GM18873 (cell line): Measurements from ENCODE around the gene GLRA3.
"Not testable (repeated sequence)": the region's sequence is repeated elsewhere in the genome, so short reads cannot be mapped to it uniquely, and the experiment has no call there.

Source experiments
- ATAC-seq: cut with Tn5 transposase; IDR thresholded peaks from one replicate; pipeline ENCODE4 v1.9.1; 2021; ENCODE audit warnings: mild to moderate bottlenecking, moderate library complexity, moderate number of reproducible peaks; ENCODE audit not compliant: unreplicated experiment, low FRiP score

The GLRA3 gene

DNA sequence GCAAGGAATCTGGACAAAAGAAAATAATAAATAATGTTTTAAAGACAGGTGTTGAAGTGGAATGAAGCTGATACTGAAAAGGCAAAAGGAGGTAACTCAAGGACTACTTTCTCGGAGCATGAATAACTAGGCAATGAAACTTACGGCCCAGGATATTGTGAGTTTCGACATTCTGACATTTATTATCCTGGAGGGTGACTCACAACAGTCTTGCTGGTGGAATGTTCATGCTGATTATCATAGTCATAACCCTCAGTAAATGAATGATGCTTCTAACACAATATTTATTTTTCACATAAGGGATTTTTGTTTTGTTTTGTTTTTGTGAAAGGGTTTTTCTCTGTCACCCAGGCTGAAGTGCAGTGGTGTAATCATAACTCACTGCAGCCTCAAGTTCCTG lies 159.8 kb downstream of the GLRA3 start:
- ATAC-seq: no peak

DNA sequence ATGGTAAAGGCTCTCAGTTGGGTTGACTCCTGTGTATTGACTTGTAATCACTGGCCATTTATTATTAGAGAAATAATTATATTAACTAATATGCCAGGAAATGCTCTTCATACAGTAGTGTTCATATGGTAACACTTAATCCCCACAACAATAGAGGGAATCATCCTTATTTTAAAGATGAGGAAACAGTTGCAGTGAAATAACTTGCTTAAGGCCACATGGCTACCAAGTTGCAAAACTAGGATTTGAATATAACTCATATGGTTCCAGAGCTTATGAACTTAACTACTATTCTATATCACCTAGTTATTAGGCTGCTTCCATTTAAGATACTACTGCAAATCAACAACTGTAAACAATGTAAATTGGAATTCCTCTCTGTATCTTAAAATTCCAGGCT lies 163.2 kb downstream of the GLRA3 start:
- no peak for ATAC-seq

DNA sequence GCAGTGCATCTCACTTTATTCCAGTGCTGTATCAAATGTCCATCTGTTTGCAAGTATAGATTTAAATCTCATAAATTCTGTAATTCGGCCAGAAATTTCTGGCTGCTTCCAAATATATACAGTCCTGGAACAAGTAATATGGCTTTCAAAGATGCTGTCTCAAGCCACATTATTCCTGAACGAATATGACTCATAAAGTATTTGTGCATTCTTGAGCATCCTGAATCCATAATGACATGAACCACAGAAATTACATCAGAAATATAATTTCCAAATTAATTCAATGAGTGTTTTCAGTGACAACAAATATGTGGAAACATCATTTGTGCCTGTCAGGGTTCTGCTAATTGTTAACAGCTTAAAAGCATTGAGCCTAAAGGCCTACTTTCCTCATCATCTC lies 165.8 kb downstream of the GLRA3 start:
- no peak for ATAC-seq

DNA sequence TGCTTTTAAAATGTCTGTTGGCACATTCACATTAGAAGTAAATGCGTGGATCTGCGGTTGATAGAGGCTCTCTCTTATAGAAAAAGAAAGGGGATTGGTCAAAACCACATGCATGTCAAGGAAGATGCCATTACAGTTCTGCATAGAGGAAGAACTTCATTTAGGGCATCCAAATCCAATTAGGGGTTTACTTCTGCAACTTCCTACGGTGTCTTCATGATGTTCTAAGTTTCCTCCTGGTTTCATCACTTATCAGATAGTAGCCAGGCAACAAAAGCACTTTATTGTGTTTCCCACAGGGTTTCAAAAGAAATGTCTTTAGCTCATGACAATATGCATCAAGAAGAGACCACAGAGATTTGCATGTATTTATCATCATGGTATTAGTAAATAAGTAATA lies 170.8 kb downstream of the GLRA3 start:
- no peak for ATAC-seq

DNA sequence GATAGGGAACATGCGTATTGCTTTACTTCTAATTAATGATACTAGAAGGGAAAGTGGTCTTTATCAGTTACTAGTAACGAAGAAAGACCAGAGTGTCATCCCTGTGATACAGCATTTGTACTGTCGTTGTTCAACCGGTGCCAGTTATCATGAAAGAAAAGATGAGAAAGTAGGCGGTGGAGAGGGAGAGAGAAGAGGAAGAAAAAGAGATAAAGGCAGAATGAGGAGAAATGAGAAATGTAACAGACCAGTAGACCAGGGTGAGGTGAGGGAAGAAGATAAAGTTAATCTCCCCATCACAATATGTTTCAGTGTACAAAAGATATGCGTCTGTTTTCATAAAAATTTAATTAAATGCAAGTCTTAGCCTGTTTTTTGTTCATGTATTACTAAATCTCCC lies 171.6 kb downstream of the GLRA3 start:
- ATAC-seq: no peak

DNA sequence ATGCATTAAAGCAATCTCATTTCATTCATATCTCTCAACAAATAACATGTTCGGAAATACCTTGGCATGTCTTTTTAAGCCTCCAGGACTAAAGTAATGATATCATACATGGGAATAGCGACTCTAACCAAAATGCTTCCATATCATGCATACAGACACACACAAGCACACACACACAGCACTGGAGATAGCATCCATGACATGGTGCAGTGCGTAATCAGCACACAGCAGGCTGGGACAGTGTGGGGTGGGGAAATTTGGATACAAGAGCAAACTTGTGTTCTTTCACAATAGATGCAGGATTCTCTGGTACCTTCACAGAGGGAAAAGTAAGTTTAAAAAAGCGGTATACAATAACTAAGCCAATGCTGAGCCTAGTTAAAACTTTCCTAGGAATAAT lies 174.4 kb downstream of the GLRA3 start:
- ATAC-seq: no peak

DNA sequence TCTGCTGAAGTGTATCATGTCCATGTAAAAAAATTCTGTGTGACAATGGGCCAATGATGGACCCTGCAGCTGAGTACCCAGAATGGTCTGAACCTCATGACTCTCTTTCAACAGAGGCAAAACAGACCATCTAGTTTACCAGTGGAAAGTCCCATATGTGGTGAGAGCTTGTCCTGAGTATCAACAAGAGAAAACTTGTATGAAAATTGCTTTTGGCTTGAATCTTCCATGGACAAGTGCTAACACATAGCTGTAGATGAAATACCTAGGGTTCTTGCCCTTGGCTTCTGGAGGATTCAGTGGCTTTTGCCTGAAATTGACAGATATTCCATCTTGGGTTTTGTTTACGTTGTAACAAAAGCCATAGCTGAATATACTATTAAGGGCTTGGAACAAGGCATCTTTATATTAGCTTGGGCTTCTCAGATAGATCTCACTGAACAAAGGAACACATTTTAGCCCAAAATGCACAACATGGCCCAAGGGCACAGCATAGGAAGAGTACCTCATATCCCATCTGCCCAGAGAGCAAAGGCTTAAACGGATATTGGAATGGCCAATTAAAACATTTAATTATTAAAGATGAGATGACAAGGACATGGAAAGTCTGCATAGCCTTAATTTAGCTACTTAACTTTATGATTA lies 178.2 kb downstream of the GLRA3 start:
- ATAC-seq: no peak

DNA sequence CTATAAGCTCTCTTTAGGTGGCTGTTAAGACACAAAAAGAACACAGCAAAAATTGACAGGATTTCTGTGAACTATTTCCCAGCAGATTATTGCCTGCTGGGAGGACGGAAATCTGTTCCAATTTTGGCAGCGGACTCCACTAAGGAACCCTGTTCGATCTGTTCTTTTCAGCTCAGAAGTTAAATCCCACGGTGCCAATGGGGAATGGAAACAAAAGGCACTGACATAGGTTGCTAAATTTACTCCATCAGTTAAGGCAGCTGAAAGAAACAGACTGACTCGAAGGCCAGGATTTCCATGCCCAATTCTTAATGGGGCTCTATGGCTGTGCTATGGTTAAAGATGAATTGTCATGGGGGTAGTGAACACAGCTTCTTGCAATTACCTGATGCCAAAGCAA lies 180.2 kb downstream of the GLRA3 start:
- no peak for ATAC-seq

DNA sequence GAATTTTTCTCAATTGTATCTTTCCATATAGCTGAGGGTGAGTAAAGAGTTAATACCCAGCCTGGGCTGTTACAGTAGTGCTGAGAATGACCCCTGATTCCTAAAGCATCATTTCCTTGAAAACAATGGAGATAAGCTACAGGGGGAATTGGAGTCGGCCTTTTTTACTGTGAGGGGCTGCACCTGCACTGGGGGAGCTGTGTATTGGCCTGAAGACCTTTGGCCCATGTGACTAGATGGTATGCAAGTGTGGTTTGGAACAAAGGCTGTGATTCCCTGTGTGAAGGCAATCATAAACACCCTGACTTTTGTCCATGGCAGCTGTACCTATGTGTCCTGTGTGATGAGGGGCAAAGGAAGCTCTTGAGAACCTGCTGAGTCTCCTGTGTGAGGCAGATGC lies 182.7 kb downstream of the GLRA3 start:
- no peak for ATAC-seq

DNA sequence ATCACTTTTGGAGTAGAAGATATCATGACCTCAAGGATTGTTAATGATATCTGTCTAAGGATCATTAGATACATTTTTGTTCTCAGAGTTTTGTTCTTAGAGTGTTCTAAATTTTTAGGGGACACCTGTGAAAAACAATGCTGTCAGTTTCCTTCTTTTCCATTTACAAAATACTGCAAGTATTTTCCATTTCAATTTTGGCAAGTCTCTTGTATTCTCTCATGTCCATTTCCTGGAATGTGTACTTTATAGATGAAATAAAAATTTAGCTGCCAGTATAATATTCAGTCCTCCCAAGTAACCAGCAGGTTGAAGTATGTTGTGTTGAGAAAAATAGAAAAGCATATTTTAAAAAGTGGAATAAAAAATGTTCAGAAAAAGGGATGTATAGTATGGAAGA lies 188.9 kb downstream of the GLRA3 start:
- no peak for ATAC-seq

DNA sequence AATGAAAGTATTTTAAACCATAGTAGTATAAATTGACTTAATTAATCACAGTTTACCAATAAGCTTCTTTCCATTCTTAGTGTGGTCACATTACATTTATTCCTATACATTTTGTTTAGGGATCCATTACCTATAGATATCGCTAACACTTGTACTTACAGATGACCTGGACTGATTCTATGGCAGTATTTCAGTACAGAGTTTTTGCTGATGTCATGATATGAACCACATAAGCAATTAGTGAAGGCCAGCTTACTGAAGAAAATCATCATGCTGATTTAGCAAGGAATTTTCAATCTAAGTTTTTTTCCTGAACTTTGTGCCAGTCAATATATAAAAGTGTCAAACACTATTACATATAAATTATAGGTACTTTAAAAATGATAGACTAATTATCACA lies 193.3 kb downstream of the GLRA3 start:
- no peak for ATAC-seq

DNA sequence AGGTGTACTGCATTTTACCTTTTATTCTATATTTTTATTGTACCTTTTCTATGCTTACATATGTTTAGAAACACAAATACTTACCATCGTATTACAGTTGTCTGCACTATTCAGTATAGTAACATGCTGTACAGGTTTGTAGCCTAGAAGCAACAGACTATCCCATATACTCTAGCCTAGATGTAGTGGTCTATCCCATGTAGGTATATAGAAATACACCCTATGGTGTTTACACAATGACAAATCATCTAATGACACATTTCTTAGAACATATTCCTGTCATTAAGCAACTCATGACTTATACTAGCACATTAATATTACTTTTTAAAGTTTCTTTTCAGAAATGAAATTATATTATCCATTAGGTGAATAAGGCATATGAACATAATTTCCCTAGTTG lies 195.6 kb downstream of the GLRA3 start:
- no peak for ATAC-seq

DNA sequence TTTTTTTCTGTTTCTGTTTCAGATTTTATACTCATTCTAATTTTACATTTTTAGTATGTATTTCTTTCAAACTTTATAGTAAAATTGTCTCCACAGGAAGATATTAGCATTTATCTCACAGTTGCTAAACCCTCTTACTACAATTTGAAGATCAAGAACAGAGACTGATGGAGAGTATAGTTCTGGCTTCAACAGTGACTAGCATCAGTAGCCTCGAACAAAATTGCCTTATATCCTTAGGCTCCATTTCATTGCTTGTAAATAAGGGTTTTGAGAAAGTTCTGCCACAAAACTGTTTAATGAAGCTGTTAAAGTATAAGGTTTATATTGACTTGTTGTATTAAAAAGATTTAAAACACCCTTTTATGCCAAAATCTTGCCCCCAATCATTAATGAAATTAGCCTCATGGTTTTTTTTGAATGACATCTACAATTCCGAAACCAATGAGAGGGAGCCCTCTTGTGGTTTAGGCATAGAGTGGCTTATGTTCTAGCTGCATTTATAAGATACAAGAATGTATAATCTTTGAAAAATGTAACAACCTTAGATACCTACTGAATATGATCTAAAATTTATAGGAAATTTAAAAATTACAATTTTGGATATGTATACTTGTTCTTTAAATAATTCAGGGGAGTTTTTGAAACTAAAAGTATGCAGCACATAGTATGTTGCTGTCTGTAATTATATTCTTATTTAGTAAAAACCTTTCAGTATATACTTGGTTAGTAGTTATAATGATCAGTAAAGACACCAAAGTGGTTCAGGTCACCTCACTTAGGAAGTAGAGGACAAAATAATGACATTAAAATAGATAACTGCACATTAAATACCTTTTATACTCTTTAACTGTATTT lies 196.9 kb downstream of the GLRA3 start:
- ATAC-seq: peak; percentile 46

DNA sequence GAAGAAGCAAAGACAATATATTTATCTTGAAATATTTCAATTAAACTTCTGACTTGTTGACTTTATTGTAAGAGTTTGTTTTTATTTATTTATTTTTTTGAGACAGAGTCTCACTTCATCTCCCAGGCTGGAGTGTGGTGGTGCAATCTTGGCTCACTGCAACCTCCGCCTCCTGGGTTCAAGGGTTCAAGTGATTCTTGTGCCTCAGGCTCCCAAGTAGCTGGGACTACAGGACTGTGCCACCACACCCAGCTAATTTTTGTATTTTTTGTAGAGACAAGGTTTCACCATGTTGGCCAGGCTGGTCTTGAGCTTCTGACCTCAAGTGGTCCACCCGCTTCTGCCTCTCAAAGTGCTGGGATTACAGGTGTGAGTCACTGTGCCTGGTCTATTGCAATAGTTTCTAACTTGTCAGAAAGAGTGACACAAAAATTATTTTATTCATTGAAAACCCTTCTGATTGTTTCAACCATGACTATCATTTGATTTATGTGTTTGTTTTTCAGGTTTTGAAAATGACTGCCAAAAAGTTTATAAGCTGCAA lies 199.1 kb downstream of the GLRA3 start:
- ATAC-seq: not testable (repeated sequence)

DNA sequence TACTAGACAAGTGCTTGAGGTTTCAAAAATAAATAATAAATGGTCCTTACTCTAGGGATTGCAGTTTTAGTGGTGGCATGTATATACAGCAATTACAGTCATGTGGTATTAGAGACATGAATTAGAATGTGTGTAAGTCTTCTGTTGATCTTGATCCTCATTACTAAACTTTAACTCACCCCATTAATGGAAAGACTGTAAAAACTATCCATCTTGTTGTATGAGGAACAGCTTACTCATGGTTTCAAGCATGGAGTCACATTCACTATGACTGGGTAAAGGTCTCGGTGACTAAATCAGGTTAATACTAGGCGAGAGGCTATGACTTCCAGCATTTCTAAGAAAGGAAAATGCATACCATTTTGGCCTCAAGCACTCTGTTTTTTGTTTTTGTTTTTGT lies 199.8 kb downstream of the GLRA3 start:
- ATAC-seq: no peak

DNA sequence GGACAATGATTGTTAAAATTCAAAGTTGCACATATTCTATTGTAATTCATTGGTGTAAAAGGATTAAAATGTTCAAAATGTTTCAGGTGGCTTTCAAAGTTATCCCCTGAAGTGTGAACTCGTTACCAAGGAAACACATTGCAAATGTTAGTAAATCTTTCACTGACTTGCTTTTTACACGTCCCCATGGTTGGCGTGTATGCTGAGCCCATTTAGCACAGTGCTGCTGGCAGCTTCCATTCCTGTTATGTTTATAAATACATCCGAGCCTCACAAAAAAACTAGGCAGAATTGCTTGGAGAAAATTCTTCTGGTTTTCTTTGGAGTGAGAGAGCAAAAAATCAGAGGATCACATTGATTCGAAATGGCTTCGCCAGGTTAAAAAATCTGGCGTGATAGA lies 200.9 kb downstream of the GLRA3 start:
- no peak for ATAC-seq

DNA sequence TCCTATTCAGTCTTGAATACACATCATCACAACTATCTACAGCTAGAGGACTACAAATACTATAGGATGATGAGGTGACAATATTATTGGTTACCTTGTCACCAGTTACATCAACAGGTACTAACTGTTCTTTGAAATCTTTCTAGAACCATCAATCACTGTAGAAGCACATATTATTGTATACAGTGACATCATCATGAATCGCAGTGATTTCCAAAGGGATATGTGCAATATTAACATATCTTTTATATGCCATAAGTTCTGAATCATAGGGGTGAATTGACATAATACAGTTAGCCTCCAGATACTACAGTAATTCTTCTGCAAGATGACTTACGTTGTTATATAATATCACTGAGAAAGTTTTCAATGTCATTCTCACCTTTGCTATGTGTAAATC lies 201.6 kb downstream of the GLRA3 start:
- ATAC-seq: no peak

DNA sequence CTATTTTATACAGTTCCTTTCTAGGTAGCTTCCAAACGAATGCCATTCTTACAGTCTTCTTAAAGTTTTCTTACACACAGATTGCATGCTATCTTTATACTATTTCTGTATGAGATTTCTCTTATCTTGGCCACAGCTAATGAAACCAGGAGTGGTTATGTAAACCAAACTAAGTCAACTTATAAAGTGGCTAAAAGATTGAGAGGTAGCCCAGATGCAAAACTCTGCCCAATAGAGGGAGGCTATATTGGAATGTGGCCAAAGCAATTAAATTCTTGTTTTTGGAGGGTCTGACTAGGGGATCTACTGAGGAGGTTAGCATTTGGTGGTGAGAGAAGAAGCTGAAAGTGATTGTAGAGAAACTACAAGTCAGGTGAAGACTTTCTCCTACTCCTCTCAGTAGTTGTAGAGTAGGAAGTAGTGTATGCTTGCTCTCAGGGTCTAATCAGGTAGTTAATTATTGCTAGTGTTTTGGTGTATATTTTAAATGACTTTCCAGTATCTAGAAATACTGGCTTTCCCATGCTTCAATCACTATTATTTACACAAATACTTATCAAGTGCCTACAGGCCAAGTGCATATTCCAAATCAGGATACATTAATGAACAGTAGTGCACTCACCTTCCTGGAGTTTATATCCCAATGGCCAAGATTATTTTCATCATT lies 202.6 kb downstream of the GLRA3 start:
- ATAC-seq: no peak

DNA sequence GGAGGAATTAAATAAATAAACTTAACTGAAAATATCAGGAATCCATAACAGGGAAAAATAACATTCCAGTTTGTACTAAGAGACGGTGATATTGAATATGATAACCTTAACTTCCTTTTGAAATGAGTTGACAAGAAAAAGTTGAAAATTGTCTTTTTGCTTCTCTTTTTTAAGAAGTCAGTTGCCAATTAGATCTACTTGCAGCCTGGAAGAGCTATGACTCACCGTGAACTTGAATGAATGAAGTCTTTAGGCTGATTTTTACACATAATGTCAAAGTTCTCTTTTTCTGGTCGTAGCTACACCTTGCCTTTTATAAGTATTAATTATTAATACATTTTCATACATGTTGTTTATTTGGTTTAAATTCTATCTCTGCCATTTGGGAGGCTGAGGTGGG lies 212.4 kb downstream of the GLRA3 start:
- ATAC-seq: no peak

DNA sequence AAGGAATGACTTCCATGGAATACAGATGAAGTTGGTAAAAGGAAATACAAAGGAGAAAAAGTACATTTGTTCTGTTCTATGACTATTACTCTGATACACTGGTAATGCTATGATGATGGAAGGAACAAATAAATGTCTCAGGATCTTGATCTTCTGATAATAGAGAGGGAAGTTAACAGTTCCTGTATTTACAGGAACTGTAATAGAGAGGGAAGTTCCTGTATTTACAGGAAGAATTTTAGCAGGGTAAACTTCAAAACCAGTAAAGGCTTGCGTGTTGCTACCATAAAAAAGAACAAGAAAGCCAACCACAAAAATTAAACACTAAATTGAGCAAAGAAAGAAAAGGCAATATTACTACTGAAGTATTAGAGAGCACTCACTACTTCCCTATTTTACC lies 215.1 kb downstream of the GLRA3 start:
- no peak for ATAC-seq

DNA sequence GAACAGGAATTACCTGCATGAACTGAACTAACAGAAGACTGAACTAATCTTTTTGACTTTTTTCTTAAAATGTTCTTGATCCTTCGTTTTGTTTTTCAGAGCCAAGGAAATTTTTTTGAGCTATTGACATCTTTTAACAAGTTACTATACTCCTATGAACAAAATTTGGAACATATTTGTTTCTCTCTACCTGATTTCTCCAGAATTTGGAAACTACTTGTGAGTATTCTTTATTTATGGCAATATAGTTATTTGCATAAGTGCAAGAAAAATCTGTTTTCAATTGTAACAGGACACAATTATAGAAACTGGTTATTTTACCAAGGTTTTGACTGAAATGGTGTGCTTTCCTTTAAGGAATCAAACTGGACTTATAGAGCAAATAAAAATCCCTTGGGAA lies 217.3 kb downstream of the GLRA3 start:
- no peak for ATAC-seq
